Activated naive CD4-positive, alpha-beta T cell treated with anti-CD3 and anti-CD28 coated beads for 36 hours (primary cell): Measurements from ENCODE around the gene PTPRN2. TPM values are rescaled to one million over a fixed set of nuclear protein-coding genes. Genes with fewer than 3 reads are reported as not detected.

Source experiments
- CTCF ChIA-PET: fragments of 350-600 bp; sonication (Branson Sonifier 250); formaldehyde crosslinking; loops from one replicate; lab custom pipeline; 2021; ENCODE audit warnings: antibody characterized with exemption; lab: Charles Lee
- DNase-seq: peaks from one replicate; pipeline ENCODE4 v3.0.0-alpha.2; 2020
- H3K27ac Mint-ChIP-seq: one replicate; pipeline ENCODE4 v1.8.0; 2021; ENCODE audit warnings: mild to moderate bottlenecking, mixed read lengths
- H3K27me3 Mint-ChIP-seq: one replicate; pipeline ENCODE4 v1.8.0; 2021; ENCODE audit warnings: low read depth, mixed read lengths
- H3K36me3 Mint-ChIP-seq: one replicate; pipeline ENCODE4 v1.8.0; 2021; ENCODE audit warnings: low read depth, mixed read lengths
- H3K4me1 Mint-ChIP-seq: one replicate; pipeline ENCODE4 v1.8.0; 2021; ENCODE audit warnings: low read depth, mixed read lengths
- H3K4me3 Mint-ChIP-seq: one replicate; pipeline ENCODE4 v1.8.0; 2021; ENCODE audit warnings: mild to moderate bottlenecking, moderate library complexity, mixed read lengths
- H3K9me3 Mint-ChIP-seq: one replicate; pipeline ENCODE4 v1.8.0; 2021; ENCODE audit warnings: mixed read lengths
- intact Hi-C: fragments of 100-400 bp; cut with micrococcal nuclease; formaldehyde crosslinking; loops from one replicate; pipeline ENCODE4 v1.15.1; 2023
- total RNA-seq, 2 experiments: library from RNA; stranded (reverse); gene quantifications; one replicate each; pipeline ENCODE4 v1.2.3, GENCODE V29; 2021

PTPRN2 gene
- total RNA-seq, 2 experiments from 2014 or later: 0.54 to 0.62 TPM

- Mint-ChIP-seq H3K9me3 (no peaks in the 10 kb centered on the region), H3K27ac (no peak overlapping the region), H3K36me3 (no peaks in the 10 kb centered on the region), H3K27me3 (peaks cover 19% of the 10 kb centered on the region), H3K4me1 (no peaks in the 10 kb centered on the region), H3K4me3 (no peak overlapping the region)
- no peak for DNase-seq
- CTCF ChIA-PET: no interaction called here
- intact Hi-C loops: no loop called here
These were observed 269.1 kb downstream of the PTPRN2 start for GRCh38 chr7:158318511-158318913.

GRCh38 chr7:158317238-158318205, 270.1 kb downstream of the PTPRN2 start:
- Mint-ChIP-seq H3K4me3 (no peak overlapping the region), H3K4me1 (no peaks in the 10 kb centered on the region), H3K27ac (no peak overlapping the region), H3K36me3 (no peaks in the 10 kb centered on the region), H3K9me3 (peaks cover 2% of the 10 kb centered on the region), H3K27me3 (peaks cover 19% of the 10 kb centered on the region)
- CTCF ChIA-PET: interaction anchor here (0.5 kb wide), 1 partner anchor 104 kb away, joined by 3 read pairs; no protein-coding TSS in a partner anchor
- intact Hi-C loops: no loop called here
- DNase-seq: no peak

- H3K4me3 Mint-ChIP-seq: no peak overlapping the region
- CTCF ChIA-PET: no interaction called here
These were observed 271.1 kb downstream of the PTPRN2 start for GRCh38 chr7:158316466-158317031.

GRCh38 chr7:158315881-158316280, 271.7 kb downstream of the PTPRN2 start:
- DNase-seq: no peak
- no peaks in the 10 kb centered on the region for H3K36me3 Mint-ChIP-seq
- H3K27me3 Mint-ChIP-seq: peaks cover 19% of the 10 kb centered on the region
- H3K27ac Mint-ChIP-seq: no peak overlapping the region
- H3K9me3 Mint-ChIP-seq: peaks cover 11% of the 10 kb centered on the region
- intact Hi-C loops: no loop called here
- no peak overlapping the region for H3K4me3 Mint-ChIP-seq
- no peaks in the 10 kb centered on the region for H3K4me1 Mint-ChIP-seq
- CTCF ChIA-PET: no interaction called here

More at GRCh38 chr7:158316466-158317031, 271.1 kb downstream of the PTPRN2 start:
- H3K36me3 Mint-ChIP-seq: no peaks in the 10 kb centered on the region
- intact Hi-C loops: no loop called here
- H3K27me3 Mint-ChIP-seq: peaks cover 19% of the 10 kb centered on the region
- H3K27ac Mint-ChIP-seq: no peak overlapping the region
- peaks cover 11% of the 10 kb centered on the region for H3K9me3 Mint-ChIP-seq
- DNase-seq: no peak
- H3K4me1 Mint-ChIP-seq: no peaks in the 10 kb centered on the region

- peaks cover 15% of the 10 kb centered on the region for H3K27me3 Mint-ChIP-seq
- H3K27ac Mint-ChIP-seq: no peak overlapping the region
- no peaks in the 10 kb centered on the region for H3K4me1 Mint-ChIP-seq
- H3K4me3 Mint-ChIP-seq: no peak overlapping the region
- no peaks in the 10 kb centered on the region for H3K36me3 Mint-ChIP-seq
- H3K9me3 Mint-ChIP-seq: peaks cover 11% of the 10 kb centered on the region
- no peak for DNase-seq
- intact Hi-C loops: no loop called here
- CTCF ChIA-PET: no interaction called here
These were observed 272.3 kb downstream of the PTPRN2 start for GRCh38 chr7:158315326-158315725.

- CTCF ChIA-PET: no interaction called here
- H3K9me3 Mint-ChIP-seq: peaks cover 13% of the 10 kb centered on the region
- no peak overlapping the region for H3K27ac Mint-ChIP-seq
- intact Hi-C loops: no loop called here
- no peaks in the 10 kb centered on the region for H3K36me3 Mint-ChIP-seq
- peaks cover 12% of the 10 kb centered on the region for H3K27me3 Mint-ChIP-seq
- DNase-seq: no peak
- H3K4me1 Mint-ChIP-seq: no peaks in the 10 kb centered on the region
- H3K4me3 Mint-ChIP-seq: no peak overlapping the region
These were observed 273.2 kb downstream of the PTPRN2 start for GRCh38 chr7:158314394-158314793.

GRCh38 chr7:158313931-158314330, 273.7 kb downstream of the PTPRN2 start:
- Mint-ChIP-seq H3K9me3 (peaks cover 17% of the 10 kb centered on the region), H3K36me3 (no peaks in the 10 kb centered on the region), H3K4me3 (no peak overlapping the region), H3K27ac (no peak overlapping the region), H3K4me1 (no peaks in the 10 kb centered on the region), H3K27me3 (peaks cover 12% of the 10 kb centered on the region)
- intact Hi-C loops: no loop called here
- no peak for DNase-seq
- CTCF ChIA-PET: no interaction called here

GRCh38 chr7:158312789-158313188, 274.8 kb downstream of the PTPRN2 start:
- H3K27ac Mint-ChIP-seq: no peak overlapping the region
- peaks cover 20% of the 10 kb centered on the region for H3K9me3 Mint-ChIP-seq
- CTCF ChIA-PET: no interaction called here
- DNase-seq: no peak
- peaks cover 12% of the 10 kb centered on the region for H3K27me3 Mint-ChIP-seq
- intact Hi-C loops: no loop called here
- no peak overlapping the region for H3K4me3 Mint-ChIP-seq
- H3K36me3 Mint-ChIP-seq: no peaks in the 10 kb centered on the region
- no peaks in the 10 kb centered on the region for H3K4me1 Mint-ChIP-seq

- CTCF ChIA-PET: no interaction called here
- no peak overlapping the region for H3K4me3 Mint-ChIP-seq
- intact Hi-C loops: no loop called here
These were observed 275.8 kb downstream of the PTPRN2 start for GRCh38 chr7:158311791-158312190.

GRCh38 chr7:158310924-158311666, 276.5 kb downstream of the PTPRN2 start:
- peaks cover 5% of the 10 kb centered on the region for H3K27me3 Mint-ChIP-seq
- CTCF ChIA-PET: no interaction called here
- peaks cover 25% of the 10 kb centered on the region for H3K9me3 Mint-ChIP-seq
- H3K27ac Mint-ChIP-seq: no peak overlapping the region
- intact Hi-C loops: no loop called here
- H3K36me3 Mint-ChIP-seq: no peaks in the 10 kb centered on the region
- no peak overlapping the region for H3K4me3 Mint-ChIP-seq
- no peak for DNase-seq
- no peaks in the 10 kb centered on the region for H3K4me1 Mint-ChIP-seq

More at GRCh38 chr7:158311791-158312190, 275.8 kb downstream of the PTPRN2 start:
- no peak overlapping the region for H3K27ac Mint-ChIP-seq
- no peak for DNase-seq
- no peaks in the 10 kb centered on the region for H3K36me3 Mint-ChIP-seq
- no peaks in the 10 kb centered on the region for H3K4me1 Mint-ChIP-seq
- peaks cover 7% of the 10 kb centered on the region for H3K27me3 Mint-ChIP-seq
- peaks cover 25% of the 10 kb centered on the region for H3K9me3 Mint-ChIP-seq

- Mint-ChIP-seq H3K9me3 (peaks cover 25% of the 10 kb centered on the region), H3K36me3 (no peaks in the 10 kb centered on the region), H3K4me3 (no peak overlapping the region), H3K27me3 (no peaks in the 10 kb centered on the region), H3K27ac (no peak overlapping the region), H3K4me1 (no peaks in the 10 kb centered on the region)
- no peak for DNase-seq
- intact Hi-C loops: no loop called here
- CTCF ChIA-PET: no interaction called here
These were observed 277.5 kb downstream of the PTPRN2 start for GRCh38 chr7:158309868-158310763.
